ACC112 (cell line): ENCODE measurements around the gene GRID1.

Experiments used
- H2AFZ ChIP-seq: fragments of 200-600 bp; sonication (generic); one replicate; pipeline ENCODE4 v1.6.0; 2017; ENCODE audit warnings: antibody characterized with exemption, low read length; ENCODE audit not compliant: unreplicated experiment
- H3K27ac ChIP-seq: fragments of 200-600 bp; sonication (generic); 2 replicates; pipeline ENCODE4 v1.5.1; 2014; ENCODE audit warnings: low read depth, mild to moderate bottlenecking, antibody characterized with exemption, low read length, moderate library complexity
- H3K27me3 ChIP-seq: fragments of 200-600 bp; sonication (generic); 2 replicates; pipeline ENCODE4 v1.6.1; 2014; ENCODE audit warnings: mild to moderate bottlenecking, antibody characterized with exemption, low read length, moderate library complexity, mixed read lengths; ENCODE audit not compliant: insufficient read depth
- H3K36me3 ChIP-seq: fragments of 200-600 bp; sonication (generic); 2 replicates; pipeline ENCODE4 v1.6.1; 2016; ENCODE audit warnings: mild to moderate bottlenecking, antibody characterized with exemption, low read length, moderate library complexity, mixed read lengths; ENCODE audit not compliant: insufficient read depth
- H3K4me1 ChIP-seq: fragments of 200-600 bp; sonication (generic); one replicate; pipeline ENCODE4 v1.6.1; 2016; ENCODE audit warnings: low read length, mixed read lengths; ENCODE audit not compliant: insufficient read depth, unreplicated experiment, control insufficient read depth
- H3K4me3 ChIP-seq: fragments of 200-600 bp; sonication (generic); 2 replicates; pipeline ENCODE4 v1.5.1; 2014; ENCODE audit warnings: mild to moderate bottlenecking, low read depth, low read length
- H3K79me2 ChIP-seq: fragments of 200-600 bp; sonication (generic); one replicate; pipeline ENCODE4 v1.6.0; 2016; ENCODE audit warnings: low read length; ENCODE audit not compliant: control insufficient read depth, unreplicated experiment, insufficient read depth

Gene GRID1

DNA sequence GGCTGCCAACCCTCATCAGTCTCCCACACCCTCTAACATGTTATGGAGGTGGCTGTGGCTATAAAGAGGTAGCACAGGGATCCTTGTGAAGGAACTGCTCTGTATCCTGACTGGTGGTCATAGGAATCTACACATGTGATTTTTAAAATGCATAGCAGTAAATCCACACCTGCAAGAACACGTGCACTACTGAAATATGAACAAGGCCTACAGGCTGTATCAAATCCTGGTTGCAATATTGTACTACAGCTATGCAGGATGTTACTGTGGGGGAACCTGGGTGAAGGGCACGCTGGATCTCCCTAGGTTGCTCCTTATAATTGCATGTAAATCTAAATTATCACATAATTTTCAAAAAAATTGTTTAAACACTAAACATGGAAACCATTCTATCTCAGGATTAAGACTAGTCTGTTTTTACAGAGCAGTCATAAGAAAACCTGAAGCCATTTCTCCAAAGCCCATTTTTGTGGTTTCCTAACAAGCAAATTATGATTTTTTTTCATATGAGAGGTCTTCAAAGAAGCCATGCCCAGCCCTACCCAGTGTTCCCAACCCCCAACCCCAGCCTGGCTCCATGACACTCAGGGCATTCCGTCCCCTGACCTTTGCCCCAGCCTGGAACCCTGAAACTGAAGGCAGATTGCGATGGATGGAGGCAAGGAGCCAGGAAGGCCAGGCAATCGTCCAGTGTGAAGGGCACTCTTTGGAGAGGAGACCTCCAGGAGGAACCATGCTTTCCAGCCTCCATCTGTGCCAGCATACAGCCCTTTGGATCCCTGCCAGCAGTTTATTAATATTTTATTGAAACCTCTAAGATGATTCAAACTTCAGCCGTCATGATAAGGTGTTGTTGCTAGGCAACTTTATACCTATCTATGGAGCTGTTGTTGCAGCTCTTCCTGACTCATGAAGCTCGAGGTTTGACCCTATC, 161.0 kb downstream of the GRID1 start:
- H3K79me2 ChIP-seq: no peaks in the 10 kb centered on the region
- no peaks in the 10 kb centered on the region for H3K27me3 ChIP-seq
- H3K36me3 ChIP-seq: no peaks in the 10 kb centered on the region
- H3K27ac ChIP-seq: no peak overlapping the region
- H3K4me1 ChIP-seq: no peaks in the 10 kb centered on the region
- H3K4me3 ChIP-seq: no peak overlapping the region
- H2AFZ ChIP-seq: no peak overlapping the region

GRCh38 chr10:86204421-86205305, 161.9 kb downstream of the GRID1 start:
- H2AFZ ChIP-seq: no peak overlapping the region
- no peaks in the 10 kb centered on the region for H3K36me3 ChIP-seq
- H3K4me1 ChIP-seq: no peaks in the 10 kb centered on the region
- H3K4me3 ChIP-seq: no peak overlapping the region
- H3K27me3 ChIP-seq: no peaks in the 10 kb centered on the region
- H3K79me2 ChIP-seq: no peaks in the 10 kb centered on the region
- H3K27ac ChIP-seq: no peak overlapping the region

DNA sequence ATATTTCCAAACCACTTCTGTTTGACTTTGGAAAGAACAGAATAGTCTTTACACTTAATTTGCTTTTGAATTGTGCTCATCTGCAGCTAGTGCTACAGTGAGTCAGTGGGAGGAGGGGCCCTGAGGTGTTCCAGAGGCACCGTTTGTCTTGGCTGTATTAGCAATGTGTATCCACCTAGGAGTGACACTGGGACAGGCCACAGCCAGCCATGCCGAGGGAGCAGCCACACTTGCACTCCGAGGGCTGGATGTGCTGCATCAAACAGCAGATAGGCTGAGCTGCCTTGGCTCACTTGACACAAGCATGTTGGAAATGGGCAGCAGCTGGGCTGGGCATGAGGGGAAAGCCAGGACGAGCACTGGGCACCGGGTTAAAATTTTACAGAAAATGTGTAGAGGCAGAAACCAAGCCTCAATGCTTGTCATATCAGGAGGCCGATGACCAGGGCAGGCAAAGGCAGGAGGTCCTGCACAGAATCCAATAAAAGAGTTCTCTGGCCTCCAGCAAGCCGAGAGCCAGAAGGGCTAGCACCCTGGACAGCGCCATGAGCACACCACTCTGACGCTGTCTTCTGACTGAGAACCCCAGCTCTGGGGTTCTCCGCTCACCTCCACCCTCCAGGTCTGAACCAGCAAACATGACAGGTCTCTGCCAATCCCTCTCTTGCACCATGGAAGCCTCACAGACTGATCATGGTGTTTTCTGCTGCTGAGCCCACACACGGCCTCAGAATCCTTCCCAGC, 163.3 kb downstream of the GRID1 start:
- Histone ChIP-seq H3K79me2 (no peaks in the 10 kb centered on the region), H3K4me1 (no peaks in the 10 kb centered on the region), H2AFZ (no peak overlapping the region), H3K4me3 (no peak overlapping the region), H3K27ac (no peak overlapping the region), H3K36me3 (no peaks in the 10 kb centered on the region), H3K27me3 (no peaks in the 10 kb centered on the region)

DNA sequence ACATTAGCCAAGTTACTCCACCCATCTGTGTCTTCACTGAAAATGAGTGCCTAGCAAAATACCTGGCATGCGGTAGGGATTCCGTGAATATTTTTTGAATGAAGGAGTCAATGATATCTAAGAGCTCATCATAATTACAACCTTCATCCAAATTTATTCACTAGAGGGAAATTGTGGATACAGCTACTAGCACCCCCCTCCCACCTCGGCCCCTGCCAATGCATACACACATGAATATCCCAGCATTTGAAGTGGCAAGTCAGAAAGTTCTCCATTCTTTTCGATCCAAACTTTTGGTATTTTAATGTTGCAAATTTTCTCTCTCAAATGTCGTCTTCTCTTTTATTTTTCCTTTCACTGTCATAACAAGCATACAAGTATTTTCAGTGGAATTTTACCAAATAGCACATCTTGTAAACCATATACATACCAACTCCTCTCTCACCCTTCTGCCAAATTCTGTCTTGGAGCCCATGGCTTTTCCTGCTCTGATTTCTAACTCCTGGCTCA, 164.3 kb downstream of the GRID1 start:
- Histone ChIP-seq H3K27me3 (no peaks in the 10 kb centered on the region), H2AFZ (no peak overlapping the region), H3K4me1 (no peaks in the 10 kb centered on the region), H3K79me2 (no peaks in the 10 kb centered on the region), H3K36me3 (no peaks in the 10 kb centered on the region), H3K27ac (no peak overlapping the region), H3K4me3 (no peak overlapping the region)

- Histone ChIP-seq H3K4me1 (no peaks in the 10 kb centered on the region), H3K27me3 (no peaks in the 10 kb centered on the region), H3K27ac (no peak overlapping the region), H3K79me2 (no peaks in the 10 kb centered on the region), H3K36me3 (no peaks in the 10 kb centered on the region), H3K4me3 (no peak overlapping the region), H2AFZ (no peak overlapping the region)
Observed at GRCh38 chr10:86200867-86201266, 165.7 kb downstream of the GRID1 start.

GRCh38 chr10:86200269-86200668, 166.3 kb downstream of the GRID1 start:
- Histone ChIP-seq H3K4me1 (no peaks in the 10 kb centered on the region), H3K27ac (no peak overlapping the region), H3K27me3 (no peaks in the 10 kb centered on the region), H3K36me3 (no peaks in the 10 kb centered on the region), H2AFZ (no peak overlapping the region), H3K4me3 (no peak overlapping the region), H3K79me2 (no peaks in the 10 kb centered on the region)

DNA sequence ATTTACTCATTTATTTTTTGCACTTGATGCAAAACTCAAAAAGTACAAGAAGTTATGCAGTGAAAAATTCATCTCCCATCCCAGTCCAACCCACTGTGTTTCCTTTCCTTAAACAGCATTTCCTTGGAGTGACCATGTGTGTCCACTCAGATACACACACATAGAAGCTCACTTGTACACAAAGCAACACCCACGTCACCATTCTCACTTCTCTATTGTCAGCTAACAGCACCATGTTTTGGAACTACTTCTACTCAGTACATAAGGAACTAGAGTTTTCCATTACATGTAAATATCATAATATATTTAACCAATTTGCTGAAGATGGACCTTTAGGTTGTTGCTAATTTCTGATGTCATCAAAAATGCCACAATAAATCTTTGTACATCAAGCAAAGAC, 167.6 kb downstream of the GRID1 start:
- Histone ChIP-seq H3K4me3 (no peak overlapping the region), H3K4me1 (no peaks in the 10 kb centered on the region), H3K79me2 (no peaks in the 10 kb centered on the region)

DNA sequence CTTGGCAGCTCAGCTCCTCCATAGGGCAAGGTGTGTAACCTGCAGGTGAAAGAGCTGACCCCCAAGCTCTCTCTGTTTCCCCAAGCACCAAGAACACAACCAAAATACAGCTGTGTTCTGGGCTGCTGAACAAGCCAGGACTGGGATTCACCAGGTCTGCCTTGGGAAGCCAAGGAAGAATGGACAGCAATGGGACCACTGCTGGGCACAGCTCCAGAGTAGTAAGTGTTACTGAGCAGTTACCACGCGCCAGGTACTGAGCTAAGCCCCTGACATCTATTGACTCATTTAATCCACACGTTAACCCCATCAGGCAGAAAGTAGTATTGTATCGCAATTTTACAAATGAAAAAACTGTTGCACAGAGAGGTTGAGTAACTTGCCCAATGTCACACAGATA, 168.3 kb downstream of the GRID1 start:
- Histone ChIP-seq H3K4me3 (no peak overlapping the region), H3K36me3 (no peaks in the 10 kb centered on the region), H3K4me1 (no peaks in the 10 kb centered on the region), H3K27me3 (no peaks in the 10 kb centered on the region), H3K79me2 (no peaks in the 10 kb centered on the region), H2AFZ (no peak overlapping the region), H3K27ac (no peak overlapping the region)

More for the DNA sequence above, 167.6 kb downstream of the GRID1 start:
- H3K27me3 ChIP-seq: no peaks in the 10 kb centered on the region
- no peaks in the 10 kb centered on the region for H3K36me3 ChIP-seq
- H3K27ac ChIP-seq: no peak overlapping the region
- H2AFZ ChIP-seq: no peak overlapping the region

GRCh38 chr10:86197166-86197790, 169.3 kb downstream of the GRID1 start:
- no peaks in the 10 kb centered on the region for H3K27me3 ChIP-seq
- H3K4me1 ChIP-seq: no peaks in the 10 kb centered on the region
- H3K79me2 ChIP-seq: no peaks in the 10 kb centered on the region
- no peaks in the 10 kb centered on the region for H3K36me3 ChIP-seq
- H2AFZ ChIP-seq: no peak overlapping the region
- H3K27ac ChIP-seq: no peak overlapping the region
- H3K4me3 ChIP-seq: no peak overlapping the region
